ENCODE results near the gene KRTAP16-1. TPM values are rescaled to one million over a fixed set of nuclear protein-coding genes. Genes with fewer than 3 reads are reported as not detected.
"Not testable (repeated sequence)": the region's sequence is repeated elsewhere in the genome, so short reads cannot be mapped to it uniquely, and the experiment has no call there.

The KRTAP16-1 gene
- total RNA-seq, 6 experiments from 2014 or later, result not detected

DNA sequence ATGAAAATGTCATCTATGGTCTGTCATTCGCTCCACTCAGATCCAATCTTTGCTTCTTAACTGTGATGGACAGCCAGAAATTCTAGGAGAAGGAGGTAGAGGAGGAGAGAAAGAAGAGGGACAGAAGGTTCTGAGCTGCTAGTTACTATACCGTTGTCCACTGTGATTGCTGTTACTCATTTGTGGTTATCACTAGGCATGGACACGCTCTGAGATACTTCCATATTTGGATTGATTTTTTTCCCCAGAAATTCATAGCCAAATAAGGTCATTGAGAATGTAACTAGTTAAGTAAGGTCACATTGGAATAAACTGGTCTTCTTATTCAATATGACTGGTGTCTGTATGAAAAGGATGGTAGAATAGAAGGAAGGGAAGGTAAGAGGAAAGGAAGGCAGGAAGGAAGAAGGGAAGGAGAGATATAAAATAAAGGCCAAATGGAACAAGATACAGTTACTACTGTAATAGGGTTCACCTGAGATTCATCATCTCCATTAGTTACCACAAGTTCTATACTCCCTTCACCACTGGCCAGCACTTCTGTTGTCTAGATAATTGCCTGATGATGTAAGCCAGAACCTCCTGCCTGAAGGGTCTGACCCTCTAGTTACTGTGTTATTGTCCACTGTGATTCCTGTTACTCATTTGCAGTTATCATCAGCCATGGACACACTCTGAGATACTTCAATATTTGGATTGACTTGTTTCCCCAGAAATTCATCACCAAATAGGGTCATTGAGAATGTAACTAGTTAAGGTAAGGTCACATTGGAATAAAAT, 30.7 kb downstream of the KRTAP16-1 start:
- Mint-ChIP-seq H3K9me3 (no peaks in the 10 kb centered on the region; the same call in 1 of the 2 replicates), H3K4me1 (ENCODE audit: low read depth) (peaks cover 20% of the 10 kb centered on the region), H3K27me3 (ENCODE audit: insufficient read depth) (peaks cover 7% of the 10 kb centered on the region), H3K27ac (no peak overlapping the region), H3K4me3 (no peak overlapping the region), H3K36me3 (ENCODE audit: low read depth) (no peaks in the 10 kb centered on the region)
- no peak for TF ChIP-seq CTCF (IDR thresholded peaks at IDR 0.05)
- DNase-seq, result no peak

DNA sequence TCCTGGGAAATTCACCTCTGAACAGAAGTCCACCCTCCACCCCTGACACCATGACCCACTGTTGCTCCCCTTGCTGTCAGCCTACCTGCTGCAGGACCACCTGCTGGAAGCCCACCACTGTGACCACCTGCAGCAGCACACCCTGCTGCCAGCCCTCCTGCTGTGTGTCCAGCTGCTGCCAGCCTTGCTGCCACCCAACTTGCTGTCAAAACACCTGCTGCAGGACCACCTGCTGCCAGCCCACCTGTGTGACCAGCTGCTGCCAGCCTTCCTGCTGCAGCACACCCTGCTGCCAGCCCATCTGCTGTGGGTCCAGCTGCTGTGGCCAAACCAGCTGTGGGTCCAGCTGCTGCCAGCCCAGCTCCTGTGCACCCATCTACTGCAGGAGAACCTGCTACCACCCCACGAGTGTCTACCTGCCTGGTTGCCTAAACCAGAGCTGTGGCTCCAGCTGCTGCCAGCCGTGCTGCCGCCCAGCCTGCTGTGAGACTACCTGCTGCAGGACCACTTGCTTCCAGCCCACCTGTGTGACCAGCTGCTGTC, 33.4 kb downstream of the KRTAP16-1 start, which contains the start of gene KRTAP9-7:
Gene KRTAP9-7 (plus strand): TSS at position 51 of the 543 bp plus-strand sequence. CDS start 0 bp downstream, at position 51.
- not testable (repeated sequence) for H3K9me3 Mint-ChIP-seq; H3K36me3 Mint-ChIP-seq (ENCODE audit: low read depth); DNase-seq; H3K27ac Mint-ChIP-seq; H3K4me3 Mint-ChIP-seq
- Mint-ChIP-seq H3K27me3 (ENCODE audit: insufficient read depth) (peaks cover 11% of the 10 kb centered on the region), H3K4me1 (ENCODE audit: low read depth) (peaks cover 16% of the 10 kb centered on the region; the same call in 1 of the 2 replicates)

DNA sequence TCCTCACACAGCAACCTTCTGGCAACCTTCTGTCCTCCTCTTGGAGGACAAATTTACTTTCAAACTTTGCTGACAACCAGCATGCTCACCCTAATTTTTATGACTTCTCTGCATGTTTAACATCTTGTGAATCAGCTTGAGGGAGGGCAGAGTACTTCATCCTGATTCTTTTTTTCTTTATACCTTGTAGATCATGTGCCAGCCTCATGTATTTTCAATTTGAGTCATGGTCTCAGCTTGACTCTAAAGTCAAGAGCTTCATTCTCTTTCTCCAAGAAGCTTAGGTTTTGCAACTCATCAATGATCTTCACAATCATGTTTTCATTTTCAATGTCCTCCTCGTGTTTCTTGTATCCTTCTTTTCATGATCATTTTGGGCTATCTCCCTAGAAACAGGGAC, 37.3 kb downstream of the KRTAP16-1 start:
- H3K27me3 Mint-ChIP-seq (ENCODE audit: insufficient read depth), result peaks cover 11% of the 10 kb centered on the region
- no peaks in the 10 kb centered on the region for H3K9me3 Mint-ChIP-seq
- H3K36me3 Mint-ChIP-seq (ENCODE audit: low read depth), result no peaks in the 10 kb centered on the region
- H3K4me3 Mint-ChIP-seq, result no peak overlapping the region
- 0 out of 2 replicates have a peak, but pooled peaks cover 5% of the 10 kb centered on the region for H3K4me1 Mint-ChIP-seq (ENCODE audit: low read depth)
- H3K27ac Mint-ChIP-seq, result no peak overlapping the region
- DNase-seq, result no peak
- no peak for TF ChIP-seq CTCF (IDR thresholded peaks at IDR 0.05)

- not testable (repeated sequence) for H3K4me3 Mint-ChIP-seq; DNase-seq; H3K9me3 Mint-ChIP-seq; H3K36me3 Mint-ChIP-seq (ENCODE audit: low read depth); H3K4me1 Mint-ChIP-seq (ENCODE audit: low read depth); H3K27ac Mint-ChIP-seq
- peaks cover 10% of the 10 kb centered on the region for H3K27me3 Mint-ChIP-seq (ENCODE audit: insufficient read depth)
Observed at GRCh38 chr17:41271323-41271722, 37.8 kb downstream of the KRTAP16-1 start.

DNA sequence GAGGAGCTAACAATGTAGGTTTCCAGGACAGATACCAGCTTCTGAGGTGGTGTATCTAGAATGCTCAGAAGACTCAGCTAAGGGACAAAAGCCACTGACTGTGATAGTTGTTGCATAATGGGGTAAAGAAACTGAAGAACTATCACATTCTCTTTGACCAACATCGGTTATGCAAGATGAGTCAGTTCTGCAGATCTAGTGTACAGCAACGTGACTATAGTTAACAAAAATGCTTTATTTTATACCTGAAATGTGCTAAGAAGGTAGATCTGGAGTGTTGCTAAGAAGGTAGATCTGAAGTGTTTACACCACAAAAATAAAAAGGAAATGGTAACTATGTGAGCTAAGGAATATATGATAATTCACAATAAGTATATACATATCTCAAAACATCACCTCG, 41.4 kb downstream of the KRTAP16-1 start:
- no peaks in the 10 kb centered on the region for H3K36me3 Mint-ChIP-seq (ENCODE audit: low read depth)
- no peak overlapping the region for H3K4me3 Mint-ChIP-seq
- peaks cover 11% of the 10 kb centered on the region for H3K27me3 Mint-ChIP-seq (ENCODE audit: insufficient read depth)
- H3K9me3 Mint-ChIP-seq, result no peaks in the 10 kb centered on the region
- no peak for DNase-seq
- peaks cover 10% of the 10 kb centered on the region; the same call in 1 of the 2 replicates for H3K4me1 Mint-ChIP-seq (ENCODE audit: low read depth)
- no peak overlapping the region for H3K27ac Mint-ChIP-seq
- no peak for TF ChIP-seq CTCF (IDR thresholded peaks at IDR 0.05)

GRCh38 chr17:41265078-41265477, 44.0 kb downstream of the KRTAP16-1 start, which contains the start of gene KRTAP9-6:
TSS of gene KRTAP9-6 (plus strand) at chr17:41265378. CDS start at chr17:41265378, 0 bp downstream.
- Mint-ChIP-seq H3K27ac (no peak within 1 kb of the TSS), H3K27me3 (ENCODE audit: insufficient read depth) (peaks cover 8% of the 10 kb centered on the region), H3K9me3 (no peaks in the 10 kb centered on the region), H3K36me3 (ENCODE audit: low read depth) (no peaks in the 10 kb centered on the region), H3K4me1 (ENCODE audit: low read depth) (peaks cover 10% of the 10 kb centered on the region), H3K4me3 (no peak within 1 kb of the TSS)
- no peak for TF ChIP-seq CTCF (IDR thresholded peaks at IDR 0.05)
- no peak for DNase-seq

Measured in HFFc6 (cell line).